ENCODE measurements around the gene NPR1.
A peak's percentile ranks its signal among the peaks of the same experiment; 100 is the strongest.
"Not testable (repeated sequence)": the region's sequence is repeated elsewhere in the genome, so short reads cannot be mapped to it uniquely, and the experiment has no call there.

Gene NPR1

GRCh38 chr1:153633754-153634665 lies 44.5 kb upstream of the NPR1 start, which contains the start of gene CHTOP:
CHTOP (plus strand) TSS chr1:153634066; CDS start chr1:153636589, 2,523 bp downstream.
- peak within 1 kb of the TSS; percentile 100 for H3K27ac ChIP-seq
- TF ChIP-seq CTCF (conservative IDR thresholded peaks at IDR 0.05) = no peak

- peak overlapping the region; percentile 100; the same call in 1 of the 2 replicates for H3K27ac ChIP-seq
These were observed 42.6 kb upstream of the NPR1 start for GRCh38 chr1:153635872-153636271.

GRCh38 chr1:153636312-153636711 lies 42.2 kb upstream of the NPR1 start:
- no peak overlapping the region; the same call in 1 of the 2 replicates for H3K27ac ChIP-seq
- no peak for TF ChIP-seq CTCF (conservative IDR thresholded peaks at IDR 0.05)

More at GRCh38 chr1:153635872-153636271, 42.6 kb upstream of the NPR1 start:
- TF ChIP-seq CTCF (conservative IDR thresholded peaks at IDR 0.05) = no peak

GRCh38 chr1:153638261-153638660 lies 40.2 kb upstream of the NPR1 start:
- no peak for TF ChIP-seq CTCF (conservative IDR thresholded peaks at IDR 0.05)
- no peak overlapping the region for H3K27ac ChIP-seq

GRCh38 chr1:153639280-153639679 lies 39.2 kb upstream of the NPR1 start:
- H3K27ac ChIP-seq = no peak overlapping the region
- TF ChIP-seq CTCF (conservative IDR thresholded peaks at IDR 0.05) = no peak

- not testable (repeated sequence) for H3K27ac ChIP-seq
These were observed 38.3 kb upstream of the NPR1 start for GRCh38 chr1:153640213-153640612.

GRCh38 chr1:153640861-153641260 lies 37.6 kb upstream of the NPR1 start:
- no peak overlapping the region for H3K27ac ChIP-seq
- no peak for TF ChIP-seq CTCF (conservative IDR thresholded peaks at IDR 0.05)

- H3K27ac ChIP-seq = no peak overlapping the region; the same call in 1 of the 2 replicates
- no peak for TF ChIP-seq CTCF (conservative IDR thresholded peaks at IDR 0.05)
These were observed 36.3 kb upstream of the NPR1 start for GRCh38 chr1:153642161-153642560.

Data from VCaP (cell line).